Panc1 (cell line): Measurements from ENCODE around the gene CLDN16.

ENCODE experiments used
- CTCF ChIP-seq: fragments of 450-650 bp; IDR thresholded peaks from 2 replicates; pipeline ENCODE4 v1.5.1; 2017; ENCODE audit warnings: mild to moderate bottlenecking
- POLR2AphosphoS5 ChIP-seq: IDR thresholded peaks from 2 replicates; pipeline ENCODE4 v1.6.1; 2012; ENCODE audit warnings: mild to moderate bottlenecking, low read depth, low read length, moderate library complexity
- TCF7L2 ChIP-seq: IDR thresholded peaks from 2 replicates; pipeline ENCODE4 v1.6.1; 2011; ENCODE audit warnings: mild to moderate bottlenecking, low read depth, low read length, inconsistent platforms

- TF ChIP-seq POLR2AphosphoS5: no peak
- TF ChIP-seq CTCF: no peak
- no peak for TF ChIP-seq TCF7L2
Observed at GRCh38 chr3:190369668-190370295, 18.2 kb upstream of the CLDN16 start.
